Measurements from ENCODE around the gene ZNF292. TPM values are rescaled to one million over a fixed set of nuclear protein-coding genes. Genes with fewer than 3 reads are reported as not detected.
A peak's percentile ranks its signal among the peaks of the same experiment; 100 is the strongest.

ZNF292 gene
- total RNA-seq, 1 experiment from 2014 or later = 44.6 TPM

DNA sequence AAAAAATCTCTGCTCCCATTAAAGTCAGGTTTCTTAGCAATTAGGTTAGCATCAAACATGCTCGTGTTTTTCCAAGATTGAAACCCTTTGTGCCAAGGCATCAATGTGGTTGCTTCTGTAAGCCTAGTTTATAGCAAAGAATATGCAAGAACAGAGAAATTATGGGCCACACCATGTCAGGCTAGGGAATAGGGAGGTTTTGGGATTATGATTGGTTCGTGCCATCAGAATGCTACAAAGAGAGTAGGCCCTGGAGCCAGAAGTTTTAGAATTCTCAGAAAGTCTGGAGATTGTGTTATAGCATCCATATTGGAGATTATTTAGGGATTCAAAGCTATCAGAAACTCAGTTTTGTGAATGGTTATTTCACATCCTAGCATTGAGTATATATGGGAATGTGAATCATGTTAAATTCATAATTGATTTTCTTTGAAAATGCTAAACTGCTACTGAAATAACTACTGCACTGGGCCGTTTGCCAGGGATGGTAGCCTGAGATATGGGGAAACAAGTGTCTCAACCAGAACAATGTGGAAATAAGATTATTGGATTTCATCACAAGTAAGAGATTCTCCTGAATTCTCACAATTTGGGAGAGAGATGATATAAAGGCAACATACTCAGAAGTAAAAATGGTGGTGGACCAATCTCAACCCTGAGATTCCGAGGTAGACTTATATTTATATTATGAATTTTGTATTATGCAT lies 45.3 kb downstream of the ZNF292 start:
- no peaks in the 10 kb centered on the region for H3K9me3 Mint-ChIP-seq (ENCODE audit: low read depth, unreplicated experiment)
- CTCF ChIA-PET = interaction anchor here (0.6 kb wide), 1 partner anchor 202 kb away, joined by 3 read pairs; no protein-coding TSS in a partner anchor
- no peaks in the 10 kb centered on the region for H3K4me1 Mint-ChIP-seq (ENCODE audit: low read depth, unreplicated experiment)
- no peak for TF ChIP-seq CTCF (IDR thresholded peaks at IDR 0.05; ENCODE audit: unreplicated experiment)
- intact Hi-C loops (cut with micrococcal nuclease; ENCODE audit: unreplicated experiment) = no loop called here
- no peak overlapping the region for H3K27ac Mint-ChIP-seq (ENCODE audit: unreplicated experiment)
- H3K36me3 Mint-ChIP-seq (ENCODE audit: insufficient read depth, unreplicated experiment) = peaks cover 4% of the 10 kb centered on the region
- no TSS peak for BruUV-seq (replicated peaks)
- no peak overlapping the region for H3K4me3 Mint-ChIP-seq (ENCODE audit: low read depth, unreplicated experiment)
- DNase-seq = no peak
- no peaks in the 10 kb centered on the region for H3K27me3 Mint-ChIP-seq (ENCODE audit: unreplicated experiment)

GRCh38 chr6:87203448-87204023 lies 48.2 kb downstream of the ZNF292 start:
- CTCF ChIA-PET = no interaction called here

DNA sequence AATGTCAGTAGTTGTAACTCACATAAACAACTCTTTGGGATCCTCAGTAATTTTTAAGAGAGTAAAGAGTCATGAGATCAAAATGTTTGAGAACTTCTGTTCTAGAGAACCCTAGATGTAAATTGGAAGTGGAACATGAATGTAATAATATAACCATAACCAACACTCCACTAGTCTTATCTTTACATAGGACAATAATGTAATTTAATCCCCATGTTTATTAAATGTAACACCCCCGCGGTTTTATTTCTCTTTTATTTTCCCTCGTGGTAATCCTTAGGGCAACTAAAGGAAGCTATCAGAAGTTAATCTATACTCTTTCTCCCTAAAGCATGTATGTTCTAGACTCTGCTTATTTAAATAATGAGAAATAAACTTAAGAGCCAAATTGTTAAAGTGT lies 54.4 kb downstream of the ZNF292 start:
- Mint-ChIP-seq H3K27me3 (ENCODE audit: unreplicated experiment) (no peaks in the 10 kb centered on the region), H3K9me3 (ENCODE audit: low read depth, unreplicated experiment) (no peaks in the 10 kb centered on the region), H3K36me3 (ENCODE audit: insufficient read depth, unreplicated experiment) (peaks cover 30% of the 10 kb centered on the region), H3K4me1 (ENCODE audit: low read depth, unreplicated experiment) (peaks cover 33% of the 10 kb centered on the region), H3K4me3 (ENCODE audit: low read depth, unreplicated experiment) (no peak overlapping the region), H3K27ac (ENCODE audit: unreplicated experiment) (no peak overlapping the region)
- no TSS peak for BruUV-seq (replicated peaks)
- no peak for DNase-seq
- intact Hi-C loops (cut with micrococcal nuclease; ENCODE audit: unreplicated experiment) = no loop called here
- no peak for TF ChIP-seq CTCF (IDR thresholded peaks at IDR 0.05; ENCODE audit: unreplicated experiment)
- CTCF ChIA-PET = interaction anchor here (0.6 kb wide), 1 partner anchor 143 kb away, joined by 4 read pairs; no protein-coding TSS in a partner anchor

More at GRCh38 chr6:87203448-87204023, 48.2 kb downstream of the ZNF292 start:
- Mint-ChIP-seq H3K36me3 (ENCODE audit: insufficient read depth, unreplicated experiment) (peaks cover 12% of the 10 kb centered on the region), H3K27ac (ENCODE audit: unreplicated experiment) (peak overlapping the region; percentile 55), H3K9me3 (ENCODE audit: low read depth, unreplicated experiment) (no peaks in the 10 kb centered on the region), H3K4me1 (ENCODE audit: low read depth, unreplicated experiment) (peaks cover 3% of the 10 kb centered on the region), H3K27me3 (ENCODE audit: unreplicated experiment) (no peaks in the 10 kb centered on the region), H3K4me3 (ENCODE audit: low read depth, unreplicated experiment) (no peak overlapping the region)
- no peak for DNase-seq
- TF ChIP-seq CTCF (IDR thresholded peaks at IDR 0.05; ENCODE audit: unreplicated experiment) = no peak
- BruUV-seq (replicated peaks) = no TSS peak
- intact Hi-C loops (cut with micrococcal nuclease; ENCODE audit: unreplicated experiment) = no loop called here

GRCh38 chr6:87210979-87211378 lies 55.6 kb downstream of the ZNF292 start:
- CTCF ChIA-PET = no interaction called here
- DNase-seq = no peak
- H3K36me3 Mint-ChIP-seq (ENCODE audit: insufficient read depth, unreplicated experiment) = peaks cover 30% of the 10 kb centered on the region
- no peaks in the 10 kb centered on the region for H3K27me3 Mint-ChIP-seq (ENCODE audit: unreplicated experiment)
- H3K4me1 Mint-ChIP-seq (ENCODE audit: low read depth, unreplicated experiment) = peaks cover 33% of the 10 kb centered on the region
- TF ChIP-seq CTCF (IDR thresholded peaks at IDR 0.05; ENCODE audit: unreplicated experiment) = no peak
- no peaks in the 10 kb centered on the region for H3K9me3 Mint-ChIP-seq (ENCODE audit: low read depth, unreplicated experiment)
- no TSS peak for BruUV-seq (replicated peaks)
- H3K27ac Mint-ChIP-seq (ENCODE audit: unreplicated experiment) = no peak overlapping the region
- no peak overlapping the region for H3K4me3 Mint-ChIP-seq (ENCODE audit: low read depth, unreplicated experiment)
- intact Hi-C loops (cut with micrococcal nuclease; ENCODE audit: unreplicated experiment) = no loop called here

Measured in Calu3 (cell line).